C1 segment of cervical spinal cord (tissue), 14 donors: Measurements from ENCODE around the gene CDC42SE1.

Experiments
- DNase-seq, 14 donors: peaks; one replicate each; lab custom pipeline; 2025; lab: John Stamatoyannopoulos, UW

The CDC42SE1 gene

GRCh38 chr1:151009206-151009587 lies 50.2 kb downstream of the CDC42SE1 start:
- DNase-seq: no peak

GRCh38 chr1:151008244-151009205 lies 50.9 kb downstream of the CDC42SE1 start, which contains the start of gene PRUNE1:
PRUNE1 (plus strand) TSS chr1:151008449; CDS start chr1:151008633, 184 bp downstream.
- peak; percentile 42 to 94 (median 87) for DNase-seq

- DNase-seq: no peak
Measured at GRCh38 chr1:151007853-151008243, 51.6 kb downstream of the CDC42SE1 start.

- DNase-seq: peak in 13 of 14 donors; percentile 17 to 88 (median 72)
Measured at GRCh38 chr1:151006327-151007052, 52.9 kb downstream of the CDC42SE1 start, which contains the start of gene MINDY1. MINDY1 (minus strand) TSS chr1:151006902; CDS start chr1:151002617, 4,285 bp downstream.

GRCh38 chr1:151005729-151006319 lies 53.6 kb downstream of the CDC42SE1 start:
- peak in 4 of 14 donors; percentile 40 to 62 (median 54) for DNase-seq

GRCh38 chr1:151003180-151003579 lies 56.2 kb downstream of the CDC42SE1 start:
- no peak for DNase-seq

GRCh38 chr1:151002611-151003010 lies 56.8 kb downstream of the CDC42SE1 start:
- no peak for DNase-seq

GRCh38 chr1:151002051-151002450 lies 57.4 kb downstream of the CDC42SE1 start:
- DNase-seq: no peak

GRCh38 chr1:151001602-151002001 lies 57.8 kb downstream of the CDC42SE1 start:
- no peak for DNase-seq
